Loucy (cell line): ENCODE data around the gene SDK1.

Source experiments
- EZH2phosphoT487 ChIP-seq: fragments of 200-600 bp; IDR thresholded peaks from 2 replicates; pipeline ENCODE4 v1.6.1; 2018; ENCODE audit warnings: antibody characterized with exemption, mild to moderate bottlenecking, moderate library complexity, borderline replicate concordance
- TF ChIP-seq, protein P1 (sequence below): fragments of 200-600 bp; sonication (generic); conservative IDR thresholded peaks from 2 replicates; pipeline ENCODE4 v1.5.1; 2014; ENCODE audit warnings: mild to moderate bottlenecking, antibody characterized with exemption, low read length

DNA sequence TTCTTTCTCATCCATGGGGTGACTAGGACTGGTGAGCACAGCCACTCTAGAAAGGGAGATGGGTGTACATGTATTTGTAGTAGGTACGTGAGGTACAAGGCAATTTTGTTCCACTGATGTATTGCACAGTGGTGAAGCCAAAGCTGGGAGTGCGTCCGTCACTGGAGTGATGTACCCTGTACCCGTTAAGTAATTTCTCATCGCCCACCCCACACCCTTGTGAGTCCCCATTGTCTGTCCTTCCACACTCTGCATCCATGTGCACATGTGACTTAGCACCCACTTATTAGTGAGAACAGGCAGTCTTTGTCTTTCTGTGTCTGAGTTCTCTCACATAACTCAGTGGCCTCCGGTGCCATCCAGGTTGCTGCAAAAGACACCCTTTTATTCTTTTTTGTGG is 658.3 kb downstream of the SDK1 start:
- TF ChIP-seq, protein P1, sequence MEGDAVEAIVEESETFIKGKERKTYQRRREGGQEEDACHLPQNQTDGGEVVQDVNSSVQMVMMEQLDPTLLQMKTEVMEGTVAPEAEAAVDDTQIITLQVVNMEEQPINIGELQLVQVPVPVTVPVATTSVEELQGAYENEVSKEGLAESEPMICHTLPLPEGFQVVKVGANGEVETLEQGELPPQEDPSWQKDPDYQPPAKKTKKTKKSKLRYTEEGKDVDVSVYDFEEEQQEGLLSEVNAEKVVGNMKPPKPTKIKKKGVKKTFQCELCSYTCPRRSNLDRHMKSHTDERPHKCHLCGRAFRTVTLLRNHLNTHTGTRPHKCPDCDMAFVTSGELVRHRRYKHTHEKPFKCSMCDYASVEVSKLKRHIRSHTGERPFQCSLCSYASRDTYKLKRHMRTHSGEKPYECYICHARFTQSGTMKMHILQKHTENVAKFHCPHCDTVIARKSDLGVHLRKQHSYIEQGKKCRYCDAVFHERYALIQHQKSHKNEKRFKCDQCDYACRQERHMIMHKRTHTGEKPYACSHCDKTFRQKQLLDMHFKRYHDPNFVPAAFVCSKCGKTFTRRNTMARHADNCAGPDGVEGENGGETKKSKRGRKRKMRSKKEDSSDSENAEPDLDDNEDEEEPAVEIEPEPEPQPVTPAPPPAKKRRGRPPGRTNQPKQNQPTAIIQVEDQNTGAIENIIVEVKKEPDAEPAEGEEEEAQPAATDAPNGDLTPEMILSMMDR = no peak
- TF ChIP-seq EZH2phosphoT487 = no peak
